Globus pallidus (tissue), 1 donor: ENCODE data around the gene WSB1.

Source experiments
- DNase-seq: peaks from one replicate; pipeline ENCODE4 v3.0.0-alpha.2; 2015; ENCODE audit warnings: low spot score

The WSB1 gene

GRCh38 chr17:27357236-27357635 is 63.3 kb downstream of the WSB1 start:
- DNase-seq = no peak

- DNase-seq = no peak
Observed at GRCh38 chr17:27360507-27360906, 66.6 kb downstream of the WSB1 start.

DNA sequence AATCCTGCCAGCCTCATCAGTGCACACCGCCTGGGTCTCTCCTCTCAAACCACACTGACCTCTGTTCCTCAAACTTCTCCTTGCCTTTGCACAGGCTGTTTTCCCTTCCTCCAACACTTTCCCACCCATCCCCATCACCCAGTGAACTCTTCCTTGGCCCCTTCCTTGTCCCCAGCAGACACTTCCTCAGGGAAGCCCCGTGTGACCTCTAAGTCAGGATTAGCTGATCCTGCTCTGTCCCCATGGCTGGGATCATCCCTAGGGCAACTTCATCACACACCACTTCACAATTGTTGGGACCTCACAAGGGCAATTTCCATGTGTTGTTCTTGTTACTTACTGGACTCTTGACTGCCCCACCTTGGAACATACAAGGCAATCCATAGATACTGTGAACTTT is 67.8 kb downstream of the WSB1 start:
- DNase-seq = no peak

DNA sequence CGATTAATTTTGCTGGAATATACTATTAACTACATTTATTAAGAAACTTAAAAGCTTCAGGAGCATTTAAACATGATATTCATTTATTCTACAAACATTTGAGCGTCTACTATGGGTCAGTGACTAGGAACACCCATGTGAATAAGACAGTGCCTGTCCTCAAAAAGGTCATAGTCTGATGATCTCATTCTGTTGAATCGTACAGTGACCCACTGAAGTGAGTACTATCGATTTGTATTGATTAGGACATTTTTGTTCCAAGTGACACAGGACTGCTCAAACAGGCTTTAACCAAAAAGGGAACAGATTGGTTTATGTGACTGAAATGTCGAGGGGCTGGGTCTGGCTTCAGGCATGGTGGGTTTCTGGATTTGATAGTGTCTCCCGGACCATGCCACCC is 68.6 kb downstream of the WSB1 start:
- no peak for DNase-seq

DNA sequence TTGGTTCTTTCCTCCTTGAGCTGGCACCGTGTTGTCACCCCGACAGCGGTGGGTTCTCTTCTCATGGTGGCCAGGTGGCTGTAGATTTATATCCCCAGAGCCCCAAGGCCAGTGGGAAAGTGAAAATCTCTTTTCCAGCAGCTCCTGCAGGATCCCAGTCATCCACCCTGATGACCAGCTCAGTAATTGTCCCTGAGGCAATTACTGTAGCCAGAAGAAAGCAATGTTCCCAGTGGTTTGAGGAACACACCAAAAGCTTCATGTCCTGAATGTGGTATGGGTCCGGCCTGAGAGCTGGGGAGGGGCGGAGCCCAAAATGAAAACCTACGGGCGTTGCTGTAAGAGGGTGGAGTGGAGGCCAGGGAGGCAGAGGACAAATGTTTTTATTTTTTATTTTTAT is 69.0 kb downstream of the WSB1 start:
- DNase-seq = no peak

DNA sequence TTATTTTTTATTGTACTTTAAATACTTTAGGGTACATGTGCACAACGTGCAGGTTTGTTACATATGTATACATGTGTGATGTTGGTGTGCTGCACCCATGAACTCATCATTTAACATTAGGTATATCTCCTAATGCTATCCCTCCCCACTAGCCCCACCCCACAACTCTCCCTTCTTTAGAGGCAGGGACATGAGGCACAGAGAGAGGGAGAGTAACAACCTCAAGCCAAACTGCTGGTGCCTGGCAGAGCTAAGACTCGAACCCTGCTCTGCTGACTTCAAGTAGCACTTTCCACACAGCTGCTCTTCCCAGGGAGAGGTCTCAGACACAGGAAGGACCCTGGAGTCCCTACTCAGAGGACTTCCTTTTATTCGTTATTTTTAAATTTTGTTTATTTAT is 69.4 kb downstream of the WSB1 start:
- no peak for DNase-seq
